CD4-positive, CD25-positive, alpha-beta regulatory T cell (primary cell): Measurements from ENCODE around the gene SCMH1. TPM values are rescaled to one million over a fixed set of nuclear protein-coding genes. Genes with fewer than 3 reads are reported as not detected.

ENCODE experiments used
- ATAC-seq, 2 donors: fragments of 150-1000 bp; cut with Tn5 transposase; one replicate each; pipeline ENCODE4 v1.10.0; 2021; ENCODE audit warnings: low read depth in 2 of 2, moderate number of reproducible peaks in 2 of 2, moderate library complexity in 1 of 2
- DNase-seq, 3 donors: peaks; one replicate each; pipeline versions ENCODE4 v3.0.0 to v3.0.0-alpha.2; 2012 to 2022; ENCODE audit warnings: mixed read lengths in 1 of 3
- H3K27ac ChIP-seq: one replicate; pipeline ENCODE4 v1.7.0; 2013; ENCODE audit warnings: mild to moderate bottlenecking, low read length; ENCODE audit not compliant: insufficient read depth, poor library complexity, severe bottlenecking
- H3K27me3 ChIP-seq: one replicate; pipeline ENCODE4 v1.7.0; 2013; ENCODE audit warnings: low read length; ENCODE audit not compliant: control insufficient read depth, insufficient read depth
- H3K36me3 ChIP-seq: one replicate; pipeline ENCODE4 v1.7.0; 2013; ENCODE audit warnings: mild to moderate bottlenecking, low read length, moderate library complexity; ENCODE audit not compliant: control insufficient read depth, insufficient read depth
- H3K4me1 ChIP-seq: 2 replicates; pipeline ENCODE4 v1.7.0; 2013; ENCODE audit warnings: mild to moderate bottlenecking, low read length; ENCODE audit not compliant: insufficient read depth, control insufficient read depth, poor library complexity, severe bottlenecking
- H3K4me3 ChIP-seq: one replicate; pipeline ENCODE4 v1.7.0; 2013; ENCODE audit warnings: low read depth, mild to moderate bottlenecking, low read length, moderate library complexity
- H3K9me3 ChIP-seq, 2 experiments: 1 replicate in 1 of 2; 2 replicates in 1 of 2; pipeline ENCODE4 v1.7.0; 2013; ENCODE audit warnings: low read length in 2 of 2, mild to moderate bottlenecking in 1 of 2, moderate library complexity in 1 of 2; ENCODE audit not compliant: control insufficient read depth in 2 of 2
- H3K27ac Mint-ChIP-seq, 3 donors: one replicate each; pipeline ENCODE4 v1.8.0; 2020 to 2022; ENCODE audit warnings: mild to moderate bottlenecking in 3 of 3, mixed read lengths in 3 of 3, moderate library complexity in 2 of 3
- H3K27me3 Mint-ChIP-seq: one replicate; pipeline ENCODE4 v1.8.0; 2022; ENCODE audit warnings: mild to moderate bottlenecking, mixed read lengths
- H3K36me3 Mint-ChIP-seq: one replicate; pipeline ENCODE4 v1.8.0; 2020; ENCODE audit warnings: mixed read lengths
- H3K4me1 Mint-ChIP-seq, 4 donors: one replicate each; pipeline ENCODE4 v1.8.0; 2020 to 2022; ENCODE audit warnings: mixed read lengths in 4 of 4, mild to moderate bottlenecking in 1 of 4
- H3K4me3 Mint-ChIP-seq, 4 donors: one replicate each; pipeline ENCODE4 v1.8.0; 2020 to 2022; ENCODE audit warnings: mild to moderate bottlenecking in 4 of 4, mixed read lengths in 4 of 4, moderate library complexity in 3 of 4
- H3K9me3 Mint-ChIP-seq, 7 donors: one replicate each; pipeline ENCODE4 v1.8.0; 2020 to 2022; ENCODE audit warnings: mixed read lengths in 7 of 7, mild to moderate bottlenecking in 3 of 7, moderate library complexity in 2 of 7
- polyA plus RNA-seq, 4 donors: library from polyadenylated mRNA; unstranded; fragments of 300-500 nt; fragmentation: Illumina TruSeq; gene quantifications; one replicate each; pipeline ENCODE4 v1.2.3, GENCODE V29; 2021
- total RNA-seq: library from RNA; stranded (reverse); gene quantifications from one replicate; pipeline ENCODE4 v1.2.3, GENCODE V29; 2022

The SCMH1 gene
- total and polyA plus RNA-seq, 5 donors from 2014 or later: 3.4 to 27.6 (median 5.5) TPM

DNA sequence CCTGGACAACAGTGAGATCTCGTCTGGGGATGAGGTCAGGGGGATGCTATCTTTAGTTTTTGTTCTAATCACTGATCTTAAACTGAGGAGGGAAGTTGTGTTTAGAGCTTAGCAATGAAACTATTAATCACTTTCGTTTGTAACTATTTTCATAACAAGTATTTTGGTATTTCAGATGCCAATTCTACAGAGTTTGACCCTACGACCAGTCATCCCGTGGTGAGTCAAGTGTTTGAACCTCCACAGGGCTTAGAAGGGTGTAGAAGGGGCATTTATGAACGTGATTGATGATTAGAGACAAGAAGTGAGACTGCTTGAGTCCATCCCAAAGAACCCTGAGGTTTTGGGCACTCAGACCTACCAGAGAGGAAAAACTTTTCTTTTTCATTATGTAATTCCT is 236.2 kb downstream of the SCMH1 start:
- DNase-seq (no peak), ATAC-seq (no peak)
- no peaks in the 10 kb centered on the region for H3K9me3 ChIP-seq
- no peak overlapping the region for H3K4me3 ChIP-seq
- no peaks in the 10 kb centered on the region for H3K27me3 Mint-ChIP-seq
- peaks cover 72% of the 10 kb centered on the region for H3K36me3 ChIP-seq
- no peak overlapping the region for H3K27ac ChIP-seq
- no peak overlapping the region for H3K4me3 Mint-ChIP-seq
- peaks cover 13% of the 10 kb centered on the region for H3K4me1 ChIP-seq
- H3K27ac Mint-ChIP-seq: no peak overlapping the region
- H3K9me3 Mint-ChIP-seq: no peaks in the 10 kb centered on the region
- H3K36me3 Mint-ChIP-seq: peaks cover 60% of the 10 kb centered on the region
- H3K27me3 ChIP-seq: no peaks in the 10 kb centered on the region
- H3K4me1 Mint-ChIP-seq: peaks cover 7 to 29% (median 20%) of the 10 kb centered on the region in 4 donors

DNA sequence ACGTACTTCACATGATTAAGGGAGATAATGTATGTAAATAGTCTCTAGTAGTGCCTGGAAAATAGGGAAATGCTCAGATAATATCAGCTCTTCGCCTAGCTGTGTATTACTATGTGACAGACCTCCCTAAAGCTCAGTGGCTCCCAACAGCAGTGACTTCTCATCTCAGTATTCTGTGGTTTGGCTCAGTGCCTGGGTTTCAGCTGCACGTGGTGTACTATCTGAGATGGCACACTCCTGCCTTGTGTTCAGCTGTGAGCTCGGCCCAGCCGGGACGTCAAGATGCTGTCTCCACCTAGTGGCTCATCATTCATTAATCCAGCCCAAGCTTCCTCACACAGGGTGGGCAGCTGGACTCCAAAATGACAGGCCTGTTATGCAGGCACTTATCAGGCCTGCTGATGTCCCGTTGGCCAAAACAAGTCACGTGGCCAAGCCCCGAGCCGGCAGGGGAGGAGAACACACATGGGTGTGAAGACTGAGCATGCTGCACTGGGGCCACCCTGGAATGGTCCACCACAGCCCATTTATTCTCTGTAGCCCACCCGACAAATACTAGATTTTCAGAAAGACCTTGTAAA is 238.4 kb downstream of the SCMH1 start:
- no peaks in the 10 kb centered on the region for H3K9me3 Mint-ChIP-seq
- Histone ChIP-seq H3K4me3 (peak overlapping the region; percentile 7), H3K9me3 (no peaks in the 10 kb centered on the region), H3K27ac (peak overlapping the region; percentile 45), H3K27me3 (no peaks in the 10 kb centered on the region), H3K36me3 (peaks cover 65% of the 10 kb centered on the region), H3K4me1 (peaks cover 13% of the 10 kb centered on the region)
- ATAC-seq (peak; percentile 100), DNase-seq (peak; percentile 73 to 93 (median 88))
- H3K4me1 Mint-ChIP-seq: peaks cover 12 to 29% (median 20%) of the 10 kb centered on the region in 4 donors
- peaks cover 64% of the 10 kb centered on the region for H3K36me3 Mint-ChIP-seq
- H3K27ac Mint-ChIP-seq: peak overlapping the region; percentile 79 to 95 (median 79)
- H3K4me3 Mint-ChIP-seq: peak overlapping the region in 3 of 4 donors; percentile 2 to 28 (median 6)
- H3K27me3 Mint-ChIP-seq: no peaks in the 10 kb centered on the region

DNA sequence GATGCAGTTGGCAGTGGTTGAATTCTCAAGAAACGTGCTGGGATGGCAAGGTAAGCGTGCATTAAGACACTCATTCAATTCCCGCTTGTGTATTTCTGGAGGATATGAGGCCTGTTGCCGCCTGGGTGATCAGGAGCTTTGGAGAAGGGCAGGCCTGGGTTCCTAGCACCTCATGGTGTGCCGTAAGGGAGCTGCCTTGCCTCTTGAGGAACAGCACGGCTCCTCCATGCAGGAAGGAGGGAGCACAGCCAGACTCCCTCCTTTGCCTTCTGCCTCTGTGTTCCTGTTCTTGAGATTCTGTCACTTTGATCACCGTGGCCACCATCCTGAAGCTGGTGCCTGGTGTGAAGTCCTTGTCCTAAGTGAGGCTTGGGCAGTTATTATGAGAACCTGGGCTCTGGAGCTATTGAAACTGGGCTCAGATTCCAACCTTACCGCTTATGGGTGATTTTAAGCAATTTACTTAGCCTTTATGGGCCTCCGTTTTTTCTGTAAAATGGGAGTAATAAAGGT is 238.9 kb downstream of the SCMH1 start:
- Mint-ChIP-seq H3K27ac (peak overlapping the region in 2 of 3 donors; percentile 79), H3K4me1 (peaks cover 12 to 29% (median 20%) of the 10 kb centered on the region in 4 donors), H3K9me3 (no peaks in the 10 kb centered on the region), H3K4me3 (peak overlapping the region in 2 of 4 donors; percentile 2 to 28), H3K27me3 (no peaks in the 10 kb centered on the region), H3K36me3 (peaks cover 63% of the 10 kb centered on the region)
- H3K27ac ChIP-seq: peak overlapping the region; percentile 45
- H3K9me3 ChIP-seq: no peaks in the 10 kb centered on the region
- DNase-seq: no peak
- no peak for ATAC-seq
- peaks cover 13% of the 10 kb centered on the region for H3K4me1 ChIP-seq
- H3K27me3 ChIP-seq: no peaks in the 10 kb centered on the region
- H3K36me3 ChIP-seq: peaks cover 61% of the 10 kb centered on the region
- H3K4me3 ChIP-seq: peak overlapping the region; percentile 7

DNA sequence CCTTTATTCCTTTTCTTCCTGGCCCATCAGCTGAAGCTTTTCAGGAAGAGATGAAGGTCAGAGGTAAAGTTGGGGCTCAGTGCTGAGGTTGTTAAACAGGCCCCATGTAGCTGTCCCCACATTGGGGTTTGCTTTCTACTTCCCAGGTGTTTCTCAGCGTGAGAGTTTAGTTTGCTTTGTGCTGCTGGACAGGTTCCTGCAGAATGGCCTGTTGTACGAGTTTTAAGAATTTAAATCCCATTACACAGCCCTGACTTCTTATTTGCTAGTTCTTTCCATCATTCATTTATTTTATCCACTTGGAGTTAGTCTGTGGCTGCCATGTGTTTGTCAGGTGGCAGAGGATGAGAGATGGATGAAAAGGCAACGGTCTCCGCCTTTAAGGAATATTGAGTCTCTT is 243.4 kb downstream of the SCMH1 start:
- Histone ChIP-seq H3K4me3 (no peak overlapping the region), H3K36me3 (peaks cover 67% of the 10 kb centered on the region), H3K27ac (no peak overlapping the region), H3K27me3 (no peaks in the 10 kb centered on the region), H3K9me3 (no peaks in the 10 kb centered on the region), H3K4me1 (peaks cover 8% of the 10 kb centered on the region)
- peak overlapping the region in 1 of 3 donors; percentile 60 for H3K27ac Mint-ChIP-seq
- H3K4me1 Mint-ChIP-seq: peaks cover 12 to 25% (median 17%) of the 10 kb centered on the region in 4 donors
- no peaks in the 10 kb centered on the region for H3K27me3 Mint-ChIP-seq
- no peaks in the 10 kb centered on the region for H3K9me3 Mint-ChIP-seq
- peaks cover 59% of the 10 kb centered on the region for H3K36me3 Mint-ChIP-seq
- no peak for ATAC-seq
- no peak for DNase-seq
- H3K4me3 Mint-ChIP-seq: no peak overlapping the region

DNA sequence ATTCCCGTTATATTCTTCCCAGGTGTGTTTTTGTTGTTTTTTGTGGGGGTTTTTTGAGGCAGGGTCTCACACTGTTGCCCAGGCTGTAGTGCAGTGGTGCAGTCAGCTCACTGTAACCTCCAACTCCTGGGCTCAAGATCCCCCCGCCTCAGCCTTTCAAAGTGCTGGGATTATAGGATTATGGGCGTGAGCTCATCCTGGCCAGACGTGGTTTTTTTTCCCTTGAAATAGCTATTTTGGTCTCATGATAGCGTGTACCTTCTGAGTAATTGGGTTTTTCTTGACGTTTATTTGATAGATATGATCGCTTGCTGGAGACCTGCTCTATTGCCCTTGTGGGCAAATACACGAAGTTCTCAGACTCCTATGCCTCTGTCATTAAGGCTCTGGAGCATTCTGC is 245.0 kb downstream of the SCMH1 start:
- Mint-ChIP-seq H3K27ac (no peak overlapping the region), H3K4me3 (no peak overlapping the region), H3K9me3 (no peaks in the 10 kb centered on the region), H3K27me3 (no peaks in the 10 kb centered on the region), H3K36me3 (peaks cover 51% of the 10 kb centered on the region), H3K4me1 (peaks cover 5 to 10% (median 6%) of the 10 kb centered on the region in 4 donors)
- DNase-seq (no peak), ATAC-seq (no peak)
- Histone ChIP-seq H3K36me3 (peaks cover 70% of the 10 kb centered on the region), H3K27me3 (no peaks in the 10 kb centered on the region), H3K4me1 (no peaks in the 10 kb centered on the region), H3K27ac (no peak overlapping the region), H3K9me3 (no peaks in the 10 kb centered on the region), H3K4me3 (no peak overlapping the region)

DNA sequence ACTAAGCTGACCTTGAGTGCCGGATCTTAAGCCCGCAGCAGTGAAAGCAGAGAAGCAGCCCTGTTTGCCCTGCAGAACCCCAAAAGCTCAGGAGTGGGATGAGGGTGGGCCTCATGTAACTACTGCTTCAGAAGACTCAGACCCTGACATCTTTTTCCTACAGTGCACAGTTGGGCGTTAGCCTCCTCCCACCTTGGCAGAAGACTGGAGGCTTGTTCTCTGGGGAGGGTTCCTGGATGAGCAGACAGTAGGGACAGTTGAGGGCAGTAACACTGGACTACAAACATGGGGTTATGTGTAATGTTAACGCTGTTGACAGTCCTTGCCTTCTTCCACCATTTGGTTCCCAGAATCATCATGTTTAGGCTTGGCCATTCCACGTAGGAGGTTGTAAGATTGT is 253.0 kb downstream of the SCMH1 start:
- Mint-ChIP-seq H3K36me3 (peaks cover 77% of the 10 kb centered on the region), H3K4me3 (no peak overlapping the region), H3K27ac (no peak overlapping the region), H3K4me1 (peaks cover 2 to 11% (median 7%) of the 10 kb centered on the region in 4 donors), H3K27me3 (no peaks in the 10 kb centered on the region), H3K9me3 (no peaks in the 10 kb centered on the region)
- ATAC-seq: no peak
- no peak overlapping the region for H3K27ac ChIP-seq
- no peaks in the 10 kb centered on the region for H3K4me1 ChIP-seq
- DNase-seq: no peak
- H3K9me3 ChIP-seq: no peaks in the 10 kb centered on the region
- H3K27me3 ChIP-seq: no peaks in the 10 kb centered on the region
- H3K4me3 ChIP-seq: no peak overlapping the region
- H3K36me3 ChIP-seq: peaks cover 89% of the 10 kb centered on the region

DNA sequence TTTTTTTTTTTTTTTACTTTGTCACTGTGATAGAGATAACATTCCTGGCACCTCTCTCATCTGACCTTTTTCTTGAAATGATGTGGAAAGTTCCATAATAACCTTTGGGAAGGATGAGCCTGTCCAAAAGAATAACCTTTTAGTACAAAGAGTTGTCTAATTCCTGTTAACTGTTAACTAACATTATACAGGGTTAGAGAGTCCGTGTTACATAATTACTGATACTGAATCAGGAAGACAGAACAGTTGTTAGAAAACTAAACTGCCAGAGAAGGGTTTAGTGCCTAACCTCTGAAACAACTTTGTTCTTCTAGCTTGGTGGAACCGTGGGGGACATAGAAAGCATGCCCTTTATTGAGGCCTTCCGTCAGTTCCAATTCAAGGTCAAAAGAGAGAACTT is 253.8 kb downstream of the SCMH1 start:
- ATAC-seq (no peak), DNase-seq (no peak)
- Mint-ChIP-seq H3K4me1 (peaks cover 4 to 15% (median 8%) of the 10 kb centered on the region in 4 donors), H3K36me3 (peaks cover 82% of the 10 kb centered on the region), H3K27me3 (no peaks in the 10 kb centered on the region), H3K9me3 (no peaks in the 10 kb centered on the region), H3K27ac (no peak overlapping the region), H3K4me3 (no peak overlapping the region)
- no peaks in the 10 kb centered on the region for H3K4me1 ChIP-seq
- no peak overlapping the region for H3K4me3 ChIP-seq
- H3K36me3 ChIP-seq: peaks cover 85% of the 10 kb centered on the region
- no peak overlapping the region for H3K27ac ChIP-seq
- H3K9me3 ChIP-seq: no peaks in the 10 kb centered on the region
- no peaks in the 10 kb centered on the region for H3K27me3 ChIP-seq
